HepG2 (cell line): ENCODE measurements around the gene MRPL42. TPM values are rescaled to one million over a fixed set of nuclear protein-coding genes. Genes with fewer than 3 reads are reported as not detected.
A peak's percentile ranks its signal among the peaks of the same experiment; 100 is the strongest.

ENCODE experiments used
- ASH2L ChIP-seq: fragments of 300-600, 200-600 bp; sonication (generic); IDR thresholded peaks from 2 replicates; pipeline ENCODE4 v1.7.0; 2017; ENCODE audit warnings: low read depth, mild to moderate bottlenecking, moderate library complexity, mixed read lengths, low read length; ENCODE audit not compliant: insufficient read length
- ATF1 ChIP-seq: IDR thresholded peaks from 2 replicates; pipeline ENCODE4 v1.6.1; 2016; ENCODE audit warnings: mild to moderate bottlenecking, control low read depth
- BCL6 ChIP-seq: IDR thresholded peaks from 2 replicates; pipeline ENCODE4 v1.6.1; 2016; ENCODE audit warnings: missing genetic modification reagents, missing compliant biosample characterization
- CREB3 ChIP-seq: sonication (generic); formaldehyde crosslinking; IDR thresholded peaks from 2 replicates; pipeline ENCODE4 v1.5.0; 2020; ENCODE audit warnings: missing genetic modification reagents
- EP300 ChIP-seq, 3 experiments: sonication (generic) in 1 of 3; formaldehyde crosslinking in 1 of 3; IDR thresholded peaks; 2 replicates each; pipeline versions ENCODE4 v1.5.1 to v1.6.1; 2011 to 2020; ENCODE audit warnings: low read depth in 2 of 3, low read length in 2 of 3, borderline replicate concordance in 1 of 3, improper control_type of control experiment in 1 of 3, mild to moderate bottlenecking in 1 of 3, missing genetic modification reagents in 1 of 3, moderate library complexity in 1 of 3
- KDM2A ChIP-seq: sonication (generic); formaldehyde crosslinking; IDR thresholded peaks from 2 replicates; pipeline ENCODE4 v1.4.0; 2020; ENCODE audit warnings: low read depth, missing genetic modification reagents, borderline replicate concordance
- NCOA1 ChIP-seq: sonication (generic); formaldehyde crosslinking; IDR thresholded peaks from 2 replicates; pipeline ENCODE4 v1.9.0; 2021; ENCODE audit warnings: missing genetic modification reagents
- NCOA5 ChIP-seq: sonication (generic); formaldehyde crosslinking; IDR thresholded peaks from 2 replicates; pipeline ENCODE4 v1.4.0; 2020; ENCODE audit warnings: missing genetic modification reagents
- PCBP1 ChIP-seq: fragments of 200-400 bp; formaldehyde crosslinking; IDR thresholded peaks from 2 replicates; pipeline ENCODE4 v1.6.1; 2017; ENCODE audit warnings: mild to moderate bottlenecking, low read depth, low read length, borderline replicate concordance
- ZNF354B ChIP-seq: sonication (generic); formaldehyde crosslinking; IDR thresholded peaks from 2 replicates; pipeline ENCODE4 v1.8.0; 2022; ENCODE audit warnings: mild to moderate bottlenecking, missing genetic modification reagents
- ZNF407 ChIP-seq: sonication (generic); formaldehyde crosslinking; IDR thresholded peaks from one replicate; pipeline ENCODE4 v1.5.1; 2020; ENCODE audit warnings: mild to moderate bottlenecking, missing genetic modification reagents; ENCODE audit errors: not compliant biosample characterization
- ZNF629 ChIP-seq: sonication (generic); formaldehyde crosslinking; conservative IDR thresholded peaks from 2 replicates; pipeline ENCODE4 v1.5.0; 2020; ENCODE audit warnings: missing genetic modification reagents
- ZNF749 ChIP-seq: sonication (generic); formaldehyde crosslinking; IDR thresholded peaks from 2 replicates; pipeline ENCODE4 v1.8.0; 2022; ENCODE audit warnings: mild to moderate bottlenecking, missing genetic modification reagents, moderate library complexity, borderline replicate concordance
- ZNF75D ChIP-seq: sonication (generic); formaldehyde crosslinking; IDR thresholded peaks from 2 replicates; pipeline ENCODE4 v1.8.1; 2023; ENCODE audit warnings: missing genetic modification reagents, mild to moderate bottlenecking, borderline replicate concordance
- ZNF766 ChIP-seq: sonication (generic); formaldehyde crosslinking; IDR thresholded peaks from 2 replicates; pipeline ENCODE4 v1.5.0; 2020; ENCODE audit warnings: missing genetic modification reagents, borderline replicate concordance
- ZNF83 ChIP-seq: sonication (generic); formaldehyde crosslinking; IDR thresholded peaks from 2 replicates; pipeline ENCODE4 v1.4.0; 2020; ENCODE audit warnings: missing genetic modification reagents, mild to moderate bottlenecking, borderline replicate concordance
- ZNF891 ChIP-seq: sonication (generic); formaldehyde crosslinking; IDR thresholded peaks from 2 replicates; pipeline ENCODE4 v1.5.0; 2020; ENCODE audit warnings: mild to moderate bottlenecking, missing genetic modification reagents
- polyA plus RNA-seq, 8 experiments: library from polyadenylated mRNA; depleted of rRNA in 3 of 8; stranded (reverse) in 7 of 8; unstranded in 1 of 8; fragments of >200 nt; fragmentation: Illumina TruSeq in 4 of 8; extraction: Trizol in 4 of 8; gene quantifications; 2 replicates each; pipeline versions ENCODE4 v1.2.1 to v1.2.3, GENCODE V29; 2011 to 2016; ENCODE audit warnings: low read depth in 4 of 8, missing spikeins in 1 of 8, mixed read lengths in 1 of 8; ENCODE audit not compliant: insufficient read depth in 1 of 8
- total RNA-seq, 5 experiments: library from RNA; depleted of rRNA; stranded (reverse); fragments of >200 nt; fragmentation: Illumina TruSeq; extraction: Trizol; gene quantifications; 2 replicates each; pipeline ENCODE4 v1.2.3, GENCODE V29; 2016; ENCODE audit warnings: low read depth in 1 of 5

MRPL42 gene
- total and polyA plus RNA-seq, 2 of the 13 experiments (the other 11 are each of a cell fraction or from before 2014, with no cell fraction given): 93.3 to 148 TPM

GRCh38 chr12:93441617-93442410 lies 25.5 kb upstream of the MRPL42 start, which contains the start of gene UBE2N (continued):
- peak; percentile 75 for TF ChIP-seq ZNF407 (CRISPR knock-in tag)
- TF ChIP-seq ZNF75D (CRISPR knock-in tag): no peak
- peak; percentile 84; the same call in 1 of the 2 replicates for TF ChIP-seq NCOA1 (CRISPR knock-in tag)
- no peak for TF ChIP-seq NCOA5 (CRISPR knock-in tag)
- 0 out of 2 replicates have a peak, but pooled peaks have one; percentile 16 for TF ChIP-seq BCL6 (CRISPR knock-in tag)
- TF ChIP-seq ZNF83 (CRISPR knock-in tag): 0 out of 2 replicates have a peak, but pooled peaks have one; percentile 58
- peak in 1 of 2 experiments; percentile 18; a peak in 2 of 4 replicates for TF ChIP-seq EP300 (IDR thresholded peaks at IDR 0.05; ENCODE audit: low read depth in 2 of 2, low read length in 2 of 2)
- peak; percentile 29; the same call in 1 of the 2 replicates for TF ChIP-seq EP300 (CRISPR knock-in tag; IDR thresholded peaks at IDR 0.05; ENCODE audit: borderline replicate concordance)
- TF ChIP-seq ATF1 (CRISPR knock-in tag): peak; percentile 34; the same call in 1 of the 2 replicates
- peak; percentile 87; the same call in 1 of the 2 replicates for TF ChIP-seq ZNF766
- TF ChIP-seq ZNF749: peak; percentile 75; the same call in 1 of the 2 replicates
- 0 out of 2 replicates have a peak, but pooled peaks have one; percentile 40 for TF ChIP-seq ZNF629 (CRISPR knock-in tag)
- TF ChIP-seq KDM2A (CRISPR knock-in tag): peak; percentile 64
- TF ChIP-seq ZNF354B (CRISPR knock-in tag): peak; percentile 55; the same call in 1 of the 2 replicates
- TF ChIP-seq ASH2L: peak; percentile 90
- no peak for TF ChIP-seq PCBP1
- peak; percentile 75; the same call in 1 of the 2 replicates for TF ChIP-seq CREB3
- TF ChIP-seq ZNF891: peak; percentile 86
